H1 (cell line): ENCODE results near the gene CYSRT1. TPM values are rescaled to one million over a fixed set of nuclear protein-coding genes. Genes with fewer than 3 reads are reported as not detected.

ENCODE experiments used
- CTCF ChIA-PET: fragments of 300-600 bp; sonication (Branson Sonifier 250); formaldehyde crosslinking; loops from one replicate; lab custom pipeline; 2021; ENCODE audit not compliant: partially characterized antibody; lab: Charles Lee
- POLR2A ChIA-PET: fragments of 300-600 bp; sonication (Branson Sonifier 250); formaldehyde crosslinking; loops from one replicate; lab custom pipeline; 2021; ENCODE audit warnings: inconsistent platforms; ENCODE audit not compliant: partially characterized antibody; lab: Charles Lee
- DNase-seq, 2 experiments: peaks; one replicate each; pipeline versions ENCODE4 v3.0.0 to v3.0.0-alpha.2; 2010 to 2022; ENCODE audit warnings: low spot score in 2 of 2, low read depth in 1 of 2, mixed read lengths in 1 of 2
- FAIRE-seq: peaks from 2 replicates; lab custom pipeline; 2011; peaks lifted over from hg19 to GRCh38; lab: Jason Lieb, UNC
- H2AFZ ChIP-seq: 2 replicates; pipeline ENCODE4 v1.8.1; 2012; ENCODE audit warnings: low read length, inconsistent platforms
- H2AK5ac ChIP-seq: 2 replicates; pipeline ENCODE4 v1.6.1; 2013; ENCODE audit warnings: low read depth, low read length
- H2BK120ac ChIP-seq: replicated peaks from 2 replicates; pipeline ENCODE3; 2013; ENCODE audit warnings: low read depth, low read length, inconsistent platforms
- H2BK12ac ChIP-seq: 2 replicates; pipeline ENCODE4 v1.6.1; 2013; ENCODE audit warnings: low read depth, low read length
- H2BK15ac ChIP-seq: 2 replicates; pipeline ENCODE4 v1.6.1; 2013; ENCODE audit warnings: low read length
- H2BK20ac ChIP-seq: 2 replicates; pipeline ENCODE4 v1.6.1; 2013; ENCODE audit warnings: low read length
- H2BK5ac ChIP-seq: 2 replicates; pipeline ENCODE4 v1.6.1; 2013; ENCODE audit warnings: low read depth, low read length
- H3K14ac ChIP-seq: 2 replicates; pipeline ENCODE4 v1.6.1; 2013; ENCODE audit warnings: inconsistent platforms; ENCODE audit not compliant: insufficient read length
- H3K18ac ChIP-seq: 2 replicates; pipeline ENCODE4 v1.6.1; 2013; ENCODE audit warnings: low read length; ENCODE audit errors: extremely low read depth
- H3K23ac ChIP-seq: 2 replicates; pipeline ENCODE4 v1.6.1; 2013; ENCODE audit warnings: inconsistent platforms; ENCODE audit not compliant: insufficient read length
- H3K23me2 ChIP-seq: 2 replicates; pipeline ENCODE4 v1.6.1; 2013; ENCODE audit warnings: low read depth, low read length
- H3K27ac ChIP-seq: 2 replicates; pipeline ENCODE4 v1.6.1; 2011; ENCODE audit warnings: low read depth, low read length, inconsistent platforms
- H3K27me3 ChIP-seq, 4 experiments: replicated peaks in 1 of 4; 1 replicate in 1 of 4; 2 replicates in 3 of 4; pipeline versions ENCODE4 v1.6.1 to v1.8.1; 2011 to 2013; ENCODE audit warnings: low read length in 3 of 4, mild to moderate bottlenecking in 3 of 4, inconsistent platforms in 2 of 4, mixed read lengths in 2 of 4, moderate library complexity in 1 of 4; ENCODE audit not compliant: control insufficient read depth in 3 of 4, insufficient read depth in 3 of 4; ENCODE audit errors: extremely low read depth in 1 of 4
- H3K36me3 ChIP-seq, 4 experiments: 2 replicates each; pipeline versions ENCODE4 v1.6.1 to v1.8.1; 2011 to 2013; ENCODE audit warnings: mild to moderate bottlenecking in 4 of 4, low read length in 3 of 4, moderate library complexity in 2 of 4, control low read depth in 1 of 4, inconsistent platforms in 1 of 4; ENCODE audit not compliant: insufficient read depth in 4 of 4, control insufficient read depth in 2 of 4
- H3K4ac ChIP-seq: replicated peaks from 2 replicates; pipeline ENCODE3; 2013; ENCODE audit warnings: low read length, low read depth, mixed read lengths, inconsistent platforms; ENCODE audit not compliant: insufficient read length
- H3K4me1 ChIP-seq, 4 experiments: replicated peaks in 1 of 4; 1 replicate in 1 of 4; 2 replicates in 3 of 4; pipeline versions ENCODE4 v1.6.1 to v1.8.1; 2011 to 2013; ENCODE audit warnings: low read length in 3 of 4, inconsistent platforms in 2 of 4, mixed read lengths in 1 of 4; ENCODE audit not compliant: insufficient read depth in 4 of 4, control insufficient read depth in 3 of 4
- H3K4me2 ChIP-seq, 2 experiments: 2 replicates each; pipeline versions ENCODE4 v1.6.1 to v1.8.1; 2011 to 2013; ENCODE audit warnings: low read depth in 2 of 2, low read length in 2 of 2, control low read depth in 1 of 2, inconsistent platforms in 1 of 2, mild to moderate bottlenecking in 1 of 2; ENCODE audit not compliant: insufficient read depth in 1 of 2
- H3K4me3 ChIP-seq, 4 experiments: fragments of 200-600, 300-600 bp in 1 of 4; sonication (generic), shearing (Covaris generic), sonication (Bioruptor Twin) in 1 of 4; 2 replicates each; pipeline versions ENCODE4 v1.5.1 to v1.8.1; 2011 to 2016; ENCODE audit warnings: low read length in 4 of 4, low read depth in 3 of 4, control low read depth in 2 of 4, inconsistent platforms in 2 of 4, mild to moderate bottlenecking in 2 of 4, mixed read lengths in 1 of 4, moderate library complexity in 1 of 4; ENCODE audit not compliant: insufficient read depth in 2 of 4; ENCODE audit errors: extremely low read depth in 1 of 4
- H3K56ac ChIP-seq: replicated peaks from 2 replicates; pipeline ENCODE3; 2013; ENCODE audit warnings: low read depth, mild to moderate bottlenecking, mixed read lengths, low read length, inconsistent platforms; ENCODE audit not compliant: insufficient read length
- H3K79me1 ChIP-seq: 2 replicates; pipeline ENCODE4 v1.6.1; 2013; ENCODE audit warnings: low read depth, low read length, control low read depth
- H3K79me2 ChIP-seq, 2 experiments: 2 replicates each; pipeline versions ENCODE4 v1.6.1 to v1.8.1; 2012 to 2013; ENCODE audit warnings: low read length in 2 of 2, mild to moderate bottlenecking in 2 of 2, inconsistent platforms in 1 of 2; ENCODE audit not compliant: insufficient read depth in 2 of 2, control insufficient read depth in 1 of 2
- H3K9ac ChIP-seq, 4 experiments: replicated peaks in 1 of 4; 1 replicate in 1 of 4; 2 replicates in 3 of 4; pipeline versions ENCODE4 v1.6.1 to v1.8.1; 2011 to 2013; ENCODE audit warnings: low read depth in 3 of 4, low read length in 3 of 4, control low read depth in 2 of 4, mild to moderate bottlenecking in 2 of 4, moderate library complexity in 2 of 4, inconsistent platforms in 1 of 4; ENCODE audit errors: extremely low read depth in 1 of 4
- H3K9me3 ChIP-seq, 2 experiments: 2 replicates each; pipeline versions ENCODE4 v1.6.1 to v1.8.1; 2012 to 2013; ENCODE audit warnings: mild to moderate bottlenecking in 2 of 2, moderate library complexity in 2 of 2, control low read depth in 1 of 2, inconsistent platforms in 1 of 2, low read depth in 1 of 2, low read length in 1 of 2, mixed read lengths in 1 of 2; ENCODE audit not compliant: insufficient read depth in 2 of 2
- H4K20me1 ChIP-seq, 2 experiments: replicated peaks in 1 of 2; 2 replicates each; pipeline versions ENCODE3 to v1.8.1; 2011 to 2013; ENCODE audit warnings: inconsistent platforms in 2 of 2, low read length in 2 of 2, mild to moderate bottlenecking in 1 of 2; ENCODE audit not compliant: insufficient read depth in 2 of 2, control insufficient read depth in 1 of 2
- H4K5ac ChIP-seq: 2 replicates; pipeline ENCODE4 v1.6.1; 2013; ENCODE audit warnings: low read length, low read depth, mixed read lengths, inconsistent platforms; ENCODE audit not compliant: insufficient read length
- H4K8ac ChIP-seq: 2 replicates; pipeline ENCODE4 v1.8.0; 2013; ENCODE audit warnings: mild to moderate bottlenecking, moderate library complexity, low read length, inconsistent platforms; ENCODE audit not compliant: insufficient read depth; ENCODE audit errors: extremely low read depth
- H4K91ac ChIP-seq: replicated peaks from 2 replicates; pipeline ENCODE3; 2013; ENCODE audit warnings: low read length, mixed read lengths, inconsistent platforms; ENCODE audit not compliant: insufficient read length
- NRF1 ChIP-seq: IDR thresholded peaks from 2 replicates; pipeline ENCODE4 v1.6.1; 2011; ENCODE audit warnings: mild to moderate bottlenecking, low read depth, low read length, improper control_type of control experiment
- TAF1 ChIP-seq: IDR thresholded peaks from 2 replicates; pipeline ENCODE4 v1.6.1; 2011; ENCODE audit warnings: mild to moderate bottlenecking, low read depth, low read length
- WGBS, 2 experiments: shearing (Covaris generic) in 1 of 2; methylation state at CpG; one replicate each; pipeline versions ENCODE4 v1.1.6 to v1.1.7; 2013 to 2015; ENCODE audit warnings: low lambda C conversion rate in 2 of 2, mixed read lengths in 2 of 2, inconsistent platforms in 1 of 2, low coverage in 1 of 2, missing lambda C conversion rate in 1 of 2; ENCODE audit not compliant: insufficient replicate concordance in 2 of 2, insufficient coverage in 1 of 2, insufficient read length in 1 of 2; ENCODE audit errors: extremely low coverage in 1 of 2, missing lambda C conversion rate in 1 of 2; 5-methylcytosine and 5-hydroxymethylcytosine counted together
- polyA plus RNA-seq, 7 experiments: library from polyadenylated mRNA; depleted of rRNA in 3 of 7; stranded (reverse) in 5 of 7; unstranded in 2 of 7; fragments of >200 nt in 5 of 7; fragments of 200-250 nt in 2 of 7; gene quantifications; 1 replicate in 5 of 7; 2 replicates in 1 of 7; 4 replicates in 1 of 7; pipeline versions ENCODE4 v1.2.1 to v1.2.3, GENCODE V29; 2011 to 2013; ENCODE audit warnings: missing spikeins in 2 of 7, mixed read lengths in 2 of 7
- total RNA-seq: library from RNA; stranded (reverse); fragmentation: NEBNext Ultra II Directional; extraction: Animal tissue kit (Norgen Biotek cat#: 25700); gene quantifications from 2 replicates; pipeline ENCODE4 v1.2.1, GENCODE V29; 2021
- TF ChIP-seq, protein P1 (sequence below): IDR thresholded peaks from 2 replicates; pipeline ENCODE4 v1.6.1; 2012; ENCODE audit warnings: inconsistent platforms

The CYSRT1 gene
- total and polyA plus RNA-seq, 2 of the 8 experiments (the other 6 are each of a cell fraction or from before 2014, with no cell fraction given) = 1.0 to 6.5 TPM

DNA sequence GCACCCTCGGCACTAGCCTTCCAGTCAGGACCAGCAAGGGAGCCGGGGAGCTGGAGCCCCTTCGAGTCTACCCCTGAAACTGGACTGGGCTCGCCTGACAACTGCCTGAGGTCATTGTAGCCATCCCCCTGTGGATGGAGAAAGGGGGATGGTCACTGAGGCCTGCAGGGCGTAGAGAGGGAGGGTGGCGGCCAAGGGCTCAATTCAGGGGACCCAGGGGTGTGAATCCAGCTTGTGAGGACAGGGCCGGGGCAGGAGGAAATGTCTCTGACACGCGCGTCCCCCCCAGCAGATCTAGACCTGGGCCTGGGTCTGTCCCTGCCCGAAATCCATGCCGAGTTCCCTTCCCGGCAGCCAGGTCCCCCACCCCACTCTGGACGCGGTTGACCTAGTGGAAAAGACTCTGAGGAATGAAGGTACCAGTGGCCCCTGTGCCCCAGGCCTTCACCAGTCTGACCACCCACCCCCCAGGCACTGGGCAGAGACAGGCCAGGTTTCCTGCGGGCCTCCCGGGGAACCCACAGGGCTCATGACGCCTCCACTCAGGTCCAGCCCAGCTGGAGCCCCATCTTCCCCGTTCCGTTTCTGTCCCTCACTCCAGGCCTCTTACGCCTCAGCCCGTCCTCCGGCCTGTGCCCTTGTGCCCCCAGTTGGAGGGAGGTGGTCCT lies 6.5 kb downstream of the CYSRT1 start:
- no peaks in the 10 kb centered on the region; a peak in 1 of 7 replicates for H3K27me3 ChIP-seq

More for the DNA sequence above, 6.5 kb downstream of the CYSRT1 start:
- Histone ChIP-seq H3K79me1 (no peaks in the 10 kb centered on the region), H3K23ac (no peak overlapping the region), H3K27ac (no peak overlapping the region), H3K9me3 (no peaks in the 10 kb centered on the region), H3K9ac (no peak overlapping the region), H2AFZ (no peak overlapping the region), H3K23me2 (no peaks in the 10 kb centered on the region), H4K8ac (peak overlapping the region; percentile 71), H2BK15ac (no peak overlapping the region), H4K91ac (no peak overlapping the region), H2BK5ac (no peak overlapping the region), H3K14ac (no peak overlapping the region), H2BK20ac (no peak overlapping the region), H3K18ac (no peak overlapping the region), H4K20me1 (peaks cover 0 to 1% of the 10 kb centered on the region in 2 experiments), H3K56ac (no peak overlapping the region), H2BK120ac (no peak overlapping the region), H3K36me3 (no peaks in the 10 kb centered on the region), H2BK12ac (no peak overlapping the region), H3K4me1 (peaks cover 0 to 16% (median 4%) of the 10 kb centered on the region in 4 experiments; a peak in 5 of 7 replicates), H4K5ac (no peak overlapping the region), H3K79me2 (no peaks in the 10 kb centered on the region), H3K4ac (no peak overlapping the region), H3K4me2 (no peak overlapping the region), H3K4me3 (no peak overlapping the region), H2AK5ac (no peak overlapping the region)
- FAIRE-seq (no peak), DNase-seq (no peak)
- 87% methylated on average over 17 of the region's 23 CpGs; no CpG with 5 or more reads in 1 of the 2 experiments for WGBS, 2 experiments
- ChIA-PET POLR2A (interaction anchor here (0.7 to 69.9 kb wide), 4 partner anchors 9 to 25 kb away, joined by 3 to 1462 read pairs (median 5); partner anchors contain the start of genes NELFB, STPG3, TOR4A and TUBB4B), CTCF (interaction anchor here (0.8 to 20.2 kb wide), 5 partner anchors 11 to 202 kb away, joined by 3 to 204 read pairs (median 5); partner anchors contain the start of genes ANAPC2 and SSNA1)
- no peak for TF ChIP-seq NRF1
- TF ChIP-seq, protein P1, sequence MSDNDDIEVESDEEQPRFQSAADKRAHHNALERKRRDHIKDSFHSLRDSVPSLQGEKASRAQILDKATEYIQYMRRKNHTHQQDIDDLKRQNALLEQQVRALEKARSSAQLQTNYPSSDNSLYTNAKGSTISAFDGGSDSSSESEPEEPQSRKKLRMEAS = no peak
- TF ChIP-seq TAF1 = no peak
